DND-41 (cell line): ENCODE measurements around the gene STAG3.

Experiments used
- ATAC-seq: fragments of 200-7000 bp; cut with Tn5 transposase; 3 replicates; pipeline ENCODE4 v1.9.1; 2021; ENCODE audit warnings: low read depth; ENCODE audit not compliant: insufficient read depth
- DNase-seq: peaks from one replicate; pipeline ENCODE4 v3.0.0-alpha.2; 2020
- H2AFZ ChIP-seq: 2 replicates; pipeline ENCODE4 v1.6.0; 2012; ENCODE audit warnings: low read depth, low read length
- H3K27ac ChIP-seq: 2 replicates; pipeline ENCODE4 v1.5.1; 2012; ENCODE audit warnings: low read length, inconsistent platforms
- H3K27me3 ChIP-seq: fragments of 200-600 bp; sonication (generic); 2 replicates; pipeline ENCODE4 v1.6.0; 2012; ENCODE audit warnings: low read length, mild to moderate bottlenecking, inconsistent platforms; ENCODE audit not compliant: insufficient read depth, poor library complexity
- H3K36me3 ChIP-seq: 2 replicates; pipeline ENCODE4 v1.5.1; 2012; ENCODE audit warnings: low read length, inconsistent platforms; ENCODE audit not compliant: insufficient read depth
- H3K4me1 ChIP-seq: 2 replicates; pipeline ENCODE4 v1.5.1; 2012; ENCODE audit warnings: mild to moderate bottlenecking, low read length; ENCODE audit not compliant: insufficient read depth
- H3K4me2 ChIP-seq: 2 replicates; pipeline ENCODE4 v1.6.0; 2012; ENCODE audit warnings: mild to moderate bottlenecking, moderate library complexity, low read length, inconsistent platforms; ENCODE audit not compliant: insufficient read depth
- H3K4me3 ChIP-seq, 2 experiments: fragments of 200-600 bp in 1 of 2; shearing (Covaris generic) in 1 of 2; 2 replicates each; pipeline ENCODE4 v1.5.1; 2012 to 2016; ENCODE audit warnings: inconsistent platforms in 2 of 2, low read length in 2 of 2, mild to moderate bottlenecking in 2 of 2, low read depth in 1 of 2, moderate library complexity in 1 of 2
- H3K79me2 ChIP-seq: 2 replicates; pipeline ENCODE4 v1.6.0; 2012; ENCODE audit warnings: low read length, inconsistent platforms; ENCODE audit not compliant: insufficient read depth
- H3K9ac ChIP-seq: 2 replicates; pipeline ENCODE4 v1.6.0; 2012; ENCODE audit warnings: low read depth, mild to moderate bottlenecking, inconsistent platforms, low read length, moderate library complexity
- H3K9me3 ChIP-seq: 2 replicates; pipeline ENCODE4 v1.5.1; 2012; ENCODE audit warnings: low read length, moderate library complexity, mild to moderate bottlenecking, inconsistent platforms; ENCODE audit not compliant: insufficient read depth, severe bottlenecking
- H4K20me1 ChIP-seq: 2 replicates; pipeline ENCODE4 v1.6.0; 2012; ENCODE audit warnings: low read length; ENCODE audit not compliant: insufficient read depth
- CTCF ChIP-seq: IDR thresholded peaks from 2 replicates; pipeline ENCODE4 v1.5.1; 2012; ENCODE audit warnings: borderline replicate concordance, low read length, moderate library complexity, mild to moderate bottlenecking; ENCODE audit not compliant: poor library complexity, severe bottlenecking; ENCODE audit errors: extremely low read depth
- EZH2 ChIP-seq: IDR thresholded peaks from 3 replicates; pipeline ENCODE4 v1.6.1; 2012; ENCODE audit warnings: borderline replicate concordance, low read depth, mild to moderate bottlenecking, moderate library complexity, low read length, inconsistent platforms; ENCODE audit not compliant: severe bottlenecking

STAG3 gene

GRCh38 chr7:100147278-100147677 is 30.4 kb upstream of the STAG3 start:
- H3K4me3 ChIP-seq = no peak overlapping the region
- H3K4me1 ChIP-seq = peaks cover 26% of the 10 kb centered on the region
- H3K9me3 ChIP-seq = no peaks in the 10 kb centered on the region
- H3K27me3 ChIP-seq = no peaks in the 10 kb centered on the region
- DNase-seq (no peak), ATAC-seq (no peak)
- 0 out of 2 replicates have a peak, but pooled peaks cover 1% of the 10 kb centered on the region for H3K36me3 ChIP-seq
- TF ChIP-seq EZH2 = no peak
- TF ChIP-seq CTCF = no peak
- no peak overlapping the region for H3K4me2 ChIP-seq
- no peak overlapping the region for H3K9ac ChIP-seq
- H2AFZ ChIP-seq = peak overlapping the region; percentile 84; the same call in 1 of the 2 replicates
- no peaks in the 10 kb centered on the region for H4K20me1 ChIP-seq
- peaks cover 20% of the 10 kb centered on the region for H3K79me2 ChIP-seq
- no peak overlapping the region for H3K27ac ChIP-seq

DNA sequence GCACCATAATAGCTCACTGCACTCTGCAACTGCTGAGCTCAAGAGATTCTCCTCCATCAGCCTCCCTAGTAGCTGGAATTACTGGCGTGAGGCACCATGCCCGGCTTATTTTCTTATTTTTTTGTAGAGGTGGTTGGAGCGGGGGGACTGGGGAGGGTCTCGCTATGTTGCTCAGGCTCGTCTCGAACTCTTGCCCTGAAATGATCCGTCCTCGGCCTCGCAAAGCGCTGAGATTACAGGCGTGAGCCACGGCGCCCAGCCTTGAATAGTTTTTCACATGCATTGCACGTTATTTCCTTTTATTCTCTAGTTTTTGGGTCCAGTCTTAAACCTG is 29.5 kb upstream of the STAG3 start:
- peaks cover 8% of the 10 kb centered on the region; the same call in 1 of the 2 replicates for H3K36me3 ChIP-seq
- ATAC-seq (peak; percentile 4), DNase-seq (no peak)
- TF ChIP-seq EZH2 (no peak), CTCF (no peak)
- no peaks in the 10 kb centered on the region for H3K27me3 ChIP-seq
- H3K9me3 ChIP-seq = no peaks in the 10 kb centered on the region
- H3K9ac ChIP-seq = peak overlapping the region; percentile 88
- peaks cover 26% of the 10 kb centered on the region for H3K4me1 ChIP-seq
- peaks cover 20% of the 10 kb centered on the region for H3K79me2 ChIP-seq
- peak overlapping the region; percentile 90 for H3K27ac ChIP-seq
- peak overlapping the region; percentile 16 to 91; a peak in 3 of 4 replicates for H3K4me3 ChIP-seq
- peak overlapping the region; percentile 100 for H3K4me2 ChIP-seq
- peak overlapping the region; percentile 84 for H2AFZ ChIP-seq
- H4K20me1 ChIP-seq = no peaks in the 10 kb centered on the region

DNA sequence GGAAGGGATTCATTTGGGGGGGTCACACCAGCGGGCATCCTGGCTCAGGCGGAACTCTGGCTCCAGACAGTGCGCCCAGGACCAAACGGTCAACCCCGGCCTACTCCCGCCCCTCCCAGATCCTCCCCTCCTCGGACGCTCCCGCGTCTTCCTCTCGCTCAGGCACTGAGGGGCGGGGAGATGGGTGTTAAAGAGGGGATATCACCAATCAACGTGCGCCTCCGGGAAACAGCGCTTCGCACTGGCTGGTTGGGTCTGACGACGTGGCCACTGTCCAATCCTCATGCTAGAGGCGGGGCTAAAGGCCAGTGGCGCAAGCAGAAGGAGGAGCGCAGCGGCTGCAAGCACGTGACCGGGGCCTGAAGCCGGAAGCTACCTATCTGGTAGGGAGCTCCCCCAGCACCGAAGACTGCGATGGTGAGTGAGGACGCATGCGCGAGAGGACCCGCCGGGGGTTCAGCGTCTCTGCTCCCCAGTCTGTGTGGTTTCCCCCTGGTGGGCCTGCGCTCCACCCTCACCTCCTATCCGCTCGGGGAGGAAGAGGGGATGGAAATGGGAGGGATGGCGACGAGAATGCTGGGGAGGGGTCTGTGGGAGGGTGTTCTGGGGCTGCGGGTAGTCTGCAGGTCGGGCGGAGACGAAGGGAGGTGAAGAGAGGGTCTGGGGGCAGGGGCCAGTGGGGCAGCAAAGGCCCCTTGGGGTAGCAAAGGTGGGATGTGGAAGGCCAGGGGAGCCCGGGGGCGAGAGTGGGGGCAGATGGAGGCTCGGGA is 29.0 kb upstream of the STAG3 start, which contains the start of gene LAMTOR4:
LAMTOR4 (plus strand) TSS at position 360 of the 770 bp plus-strand sequence; CDS start at position 415, 55 bp downstream.
- Histone ChIP-seq H3K9me3 (no peaks in the 10 kb centered on the region), H3K27me3 (no peaks in the 10 kb centered on the region), H3K27ac (peak within 1 kb of the TSS; percentile 91), H3K79me2 (peaks cover 20% of the 10 kb centered on the region), H4K20me1 (0 out of 2 replicates have a peak, but pooled peaks cover under 1% of the 10 kb centered on the region), H3K4me1 (peaks cover 28% of the 10 kb centered on the region), H2AFZ (peak within 1 kb of the TSS; percentile 95), H3K4me2 (peak within 1 kb of the TSS; percentile 100), H3K36me3 (peaks cover 13% of the 10 kb centered on the region), H3K9ac (peak within 1 kb of the TSS; percentile 88), H3K4me3 (peak within 1 kb of the TSS; percentile 84 to 91)
- TF ChIP-seq EZH2 (no peak), CTCF (no peak)
- DNase-seq (peak; percentile 99), ATAC-seq (peak; percentile 97)
